ENCODE results near the gene ARID1B.
A peak's percentile ranks its signal among the peaks of the same experiment; 100 is the strongest.

The ARID1B gene

DNA sequence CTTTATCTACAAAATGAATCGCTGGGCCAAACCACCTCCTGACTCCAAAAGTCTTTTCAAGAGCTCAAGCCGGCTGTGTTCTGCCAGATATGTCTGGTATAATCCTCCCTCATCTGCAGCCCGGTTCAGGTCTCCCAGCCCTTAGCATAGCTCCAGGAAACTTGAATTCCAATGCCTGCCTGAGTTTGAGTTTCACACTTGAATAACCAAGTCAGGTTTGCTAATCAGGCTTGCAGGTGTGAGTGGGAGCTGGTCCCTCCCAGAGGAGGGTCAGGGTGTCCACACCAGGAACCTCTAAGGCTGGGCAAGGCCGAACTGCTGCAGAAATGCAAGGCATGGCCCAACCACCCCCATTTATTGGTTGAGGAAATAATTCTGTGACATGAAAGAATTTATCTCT is 449.6 kb downstream of the ARID1B start:
- no peak for DNase-seq (ENCODE audit: low spot score)

DNA sequence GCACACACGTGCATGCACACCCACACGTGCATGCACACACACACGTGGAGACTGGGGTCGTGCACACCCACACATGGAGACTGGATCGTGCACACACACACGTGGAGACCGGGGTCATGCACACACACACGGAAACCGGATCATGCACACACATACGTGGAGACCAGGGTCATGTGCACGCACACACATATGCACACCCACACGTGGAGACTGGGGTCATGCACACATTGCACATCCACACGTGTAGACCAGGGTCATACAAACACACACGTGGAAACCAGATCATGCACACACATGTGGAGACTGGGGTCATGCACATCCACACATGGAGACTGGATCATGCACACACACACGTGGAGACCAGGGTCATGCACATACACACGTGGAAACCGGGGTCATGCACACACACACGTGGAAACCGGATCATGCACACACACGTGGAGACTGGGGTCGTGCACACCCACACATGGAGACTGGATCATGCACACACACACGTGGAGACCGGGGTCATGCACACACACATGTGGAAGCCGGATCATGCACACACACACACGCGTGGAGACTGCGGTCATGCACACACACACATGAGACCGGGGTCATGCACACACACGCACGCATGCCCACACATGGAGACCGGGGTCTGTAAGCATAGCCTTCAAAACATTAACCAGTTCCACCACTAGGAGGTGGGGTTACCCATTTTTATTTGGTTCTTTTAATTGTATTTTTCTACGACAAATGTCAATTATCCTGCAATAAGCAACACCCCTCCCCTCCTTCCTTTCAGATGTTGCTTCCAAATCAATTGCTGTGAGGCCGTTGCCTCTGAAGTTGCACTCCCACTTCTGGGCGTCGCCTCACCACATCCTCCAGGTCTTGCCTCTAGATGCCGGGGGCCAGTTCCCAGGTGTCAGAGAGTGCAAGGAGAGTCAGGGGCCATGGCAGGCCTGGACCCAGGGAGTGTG is 450.3 kb downstream of the ARID1B start:
- DNase-seq (ENCODE audit: low spot score): no peak

DNA sequence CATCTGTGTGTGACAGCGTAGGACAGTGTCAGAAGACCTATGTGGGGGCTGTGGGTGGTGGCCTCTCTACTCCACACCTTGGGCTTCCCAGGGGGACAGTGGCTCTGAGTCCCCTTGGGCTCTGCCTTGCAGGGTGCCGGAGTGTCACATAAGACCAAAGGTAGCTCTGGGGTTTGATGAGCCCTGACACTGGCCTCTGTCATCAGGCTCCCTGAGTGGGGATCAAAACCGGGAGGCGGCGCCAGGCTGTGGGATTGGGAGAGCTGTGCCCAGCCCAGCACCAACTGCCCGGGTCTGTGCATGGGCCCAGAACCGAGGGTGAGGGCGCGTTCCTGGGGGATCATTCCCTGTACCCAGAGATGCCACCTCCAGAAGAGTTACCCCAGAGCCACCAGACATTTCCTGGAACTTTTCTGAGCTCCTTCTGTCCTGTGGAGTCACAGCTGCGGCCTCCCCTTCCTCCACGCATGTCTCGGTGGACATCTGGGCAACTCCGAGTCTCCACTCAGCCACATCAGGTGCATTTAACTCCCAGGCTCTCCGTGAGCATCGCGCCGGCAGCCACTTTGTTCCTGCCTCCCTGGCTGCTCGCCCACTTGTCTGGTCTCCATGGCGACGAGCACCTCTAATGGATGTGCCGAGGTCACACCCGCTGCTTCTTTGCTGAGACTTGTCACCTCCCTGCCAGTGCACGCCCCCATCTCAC is 451.4 kb downstream of the ARID1B start:
- DNase-seq (ENCODE audit: low spot score): no peak

DNA sequence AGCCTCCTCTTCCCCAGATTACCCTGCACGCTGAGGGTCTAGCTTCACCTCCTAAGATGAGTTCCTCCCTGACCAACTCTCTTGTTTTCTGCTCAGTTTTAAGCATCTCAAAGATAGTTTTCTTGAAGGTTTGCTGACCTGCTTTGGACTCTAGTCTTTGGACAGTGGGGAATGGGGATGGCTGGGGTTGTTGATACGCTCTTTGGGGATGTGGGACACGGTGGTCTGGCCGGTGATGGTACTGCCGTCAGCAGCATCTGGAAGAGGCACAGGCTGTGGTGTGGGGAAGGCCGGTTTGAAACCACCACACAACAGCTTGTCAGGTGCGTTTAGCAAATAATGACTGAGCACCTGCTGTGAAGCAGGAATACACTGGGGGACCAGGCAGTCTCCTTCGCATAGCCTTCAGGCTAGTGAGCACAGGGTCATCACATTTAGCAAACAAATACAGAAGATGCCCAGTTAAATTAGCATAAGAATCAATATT is 452.0 kb downstream of the ARID1B start:
- DNase-seq (ENCODE audit: low spot score): no peak

DNA sequence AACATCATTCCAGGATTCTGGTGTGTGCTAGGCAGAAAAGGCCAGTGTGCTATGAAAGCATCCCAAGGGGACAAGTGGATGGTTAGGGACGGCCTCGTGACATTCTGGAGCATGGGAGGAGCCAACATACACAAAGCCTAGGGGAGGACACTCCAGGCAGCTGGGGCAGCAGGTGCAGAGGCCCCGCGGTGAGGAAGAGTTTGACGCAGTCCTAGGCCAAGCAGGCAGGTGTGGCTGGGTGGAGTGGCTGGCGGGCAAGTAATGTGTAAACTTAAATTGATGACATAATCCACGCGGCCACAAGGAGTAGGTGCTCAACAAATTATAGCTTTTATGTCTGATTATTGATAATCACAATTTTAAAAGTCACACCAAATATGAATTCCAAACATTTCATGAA is 452.5 kb downstream of the ARID1B start:
- no peak for DNase-seq (ENCODE audit: low spot score)

DNA sequence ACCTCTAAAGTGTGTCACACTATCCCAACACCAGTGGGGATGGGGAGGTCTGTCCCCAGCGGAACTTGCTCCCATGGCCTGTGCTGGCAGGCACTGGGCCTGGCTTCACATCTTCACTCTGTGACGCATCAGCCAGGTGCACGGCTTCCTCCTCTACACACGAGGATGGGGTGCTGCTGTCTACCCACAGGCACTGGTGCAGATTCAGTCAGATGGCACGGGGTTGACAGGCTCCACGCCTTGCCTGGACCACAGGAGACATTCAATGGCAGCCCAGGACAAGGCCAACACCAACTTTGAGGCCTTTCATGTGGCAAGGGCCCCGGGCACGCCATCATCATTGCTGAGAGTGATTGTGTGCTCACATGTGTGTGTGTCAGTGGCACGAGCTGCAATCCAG is 453.7 kb downstream of the ARID1B start:
- DNase-seq (ENCODE audit: low spot score): no peak

DNA sequence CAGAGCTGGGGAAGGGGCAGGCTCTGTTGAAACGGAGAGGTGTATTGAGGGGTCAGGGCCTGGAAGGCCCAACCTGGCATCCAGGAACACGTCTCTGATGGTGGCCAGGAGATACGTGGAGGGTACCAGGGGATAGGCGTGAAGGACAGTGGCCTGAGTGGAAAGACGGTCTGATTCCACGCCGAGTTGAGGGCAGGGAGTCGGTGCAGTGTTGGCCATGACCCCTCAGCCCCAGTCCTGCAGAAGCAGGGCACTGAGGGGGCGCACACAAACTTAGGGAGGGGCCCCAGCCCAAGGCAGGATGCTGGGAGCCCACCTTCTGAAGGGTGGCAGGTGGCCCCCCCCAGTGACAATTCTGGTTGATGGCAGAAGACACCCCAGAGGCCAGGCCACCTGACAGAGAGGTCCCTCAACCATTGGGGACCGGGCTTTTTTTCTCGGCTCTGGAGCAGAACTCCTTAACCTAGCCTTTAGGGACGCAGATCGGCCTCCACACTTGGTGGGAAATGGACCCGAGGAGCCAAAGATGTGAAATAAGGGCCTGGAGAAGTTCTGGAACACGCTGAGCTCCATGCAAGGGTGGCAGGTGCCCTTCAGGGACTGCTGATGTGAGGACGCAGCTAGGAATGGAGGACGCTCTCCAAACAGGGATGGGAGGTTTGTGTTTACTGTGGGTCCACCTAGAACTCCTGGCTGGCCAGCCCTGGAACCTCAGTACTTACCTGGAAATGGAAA is 455.1 kb downstream of the ARID1B start:
- no peak for DNase-seq (ENCODE audit: low spot score)

DNA sequence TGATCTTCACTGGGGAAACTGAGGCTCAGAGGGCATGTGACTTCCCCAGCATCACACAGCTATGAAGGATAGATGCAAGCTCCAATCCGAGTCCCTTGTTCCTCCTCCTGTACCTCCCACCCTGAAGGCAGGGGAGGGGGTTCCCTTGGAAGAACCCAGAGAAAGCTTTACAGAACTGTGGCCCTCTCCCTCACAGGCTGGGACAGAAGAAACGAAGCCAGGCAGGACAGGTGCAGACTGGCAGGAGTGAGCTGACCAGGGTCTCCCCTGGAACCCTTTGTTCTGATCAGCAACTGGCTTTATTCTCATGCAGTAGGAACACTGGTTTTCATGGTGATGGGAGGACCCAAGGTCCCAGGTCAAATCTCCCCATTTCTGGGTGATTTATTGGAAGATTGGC is 456.0 kb downstream of the ARID1B start:
- DNase-seq (ENCODE audit: low spot score): no peak

DNA sequence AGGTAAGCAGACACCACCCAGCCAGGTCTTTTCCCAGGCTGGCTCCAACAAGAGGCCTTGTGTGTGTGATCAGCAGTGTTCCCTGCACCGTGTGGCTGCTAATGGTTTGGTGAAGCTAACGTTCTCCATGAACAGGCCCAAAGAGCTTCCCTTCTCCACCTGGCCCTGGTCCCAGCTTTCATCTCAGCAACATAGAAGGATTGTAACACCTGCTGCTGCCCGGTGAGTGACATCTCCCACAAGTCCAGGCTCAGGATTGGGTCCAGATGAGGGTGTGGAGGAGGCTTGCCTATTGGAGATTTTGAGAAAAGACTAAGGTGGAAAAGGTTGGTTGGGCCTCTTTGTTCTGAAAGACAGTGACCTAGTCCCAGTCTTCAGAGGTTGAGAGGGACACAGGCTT is 456.5 kb downstream of the ARID1B start:
- DNase-seq (ENCODE audit: low spot score): no peak

DNA sequence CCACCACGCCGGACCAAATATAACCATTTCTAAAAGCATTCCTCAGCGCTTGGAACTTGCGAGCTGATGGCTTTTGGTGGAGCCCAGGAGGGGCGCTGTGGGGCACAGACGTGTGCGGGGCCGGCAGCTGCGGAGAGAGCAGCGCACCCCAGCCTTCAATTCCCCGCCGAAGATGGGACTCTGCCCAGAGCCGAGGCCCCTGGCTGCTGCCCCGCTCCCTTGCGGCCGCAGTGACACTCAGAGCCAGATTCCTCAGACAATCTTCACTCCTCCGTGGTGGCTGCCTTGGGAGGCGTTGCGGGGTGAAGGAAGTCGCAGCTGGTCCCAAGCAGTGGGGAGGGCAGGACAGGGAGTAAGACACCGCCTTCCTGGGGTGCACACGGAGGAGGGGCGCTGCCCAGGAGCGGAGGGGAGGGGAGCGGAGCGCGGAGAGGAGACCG is 458.4 kb downstream of the ARID1B start:
- DNase-seq (ENCODE audit: low spot score): no peak

DNA sequence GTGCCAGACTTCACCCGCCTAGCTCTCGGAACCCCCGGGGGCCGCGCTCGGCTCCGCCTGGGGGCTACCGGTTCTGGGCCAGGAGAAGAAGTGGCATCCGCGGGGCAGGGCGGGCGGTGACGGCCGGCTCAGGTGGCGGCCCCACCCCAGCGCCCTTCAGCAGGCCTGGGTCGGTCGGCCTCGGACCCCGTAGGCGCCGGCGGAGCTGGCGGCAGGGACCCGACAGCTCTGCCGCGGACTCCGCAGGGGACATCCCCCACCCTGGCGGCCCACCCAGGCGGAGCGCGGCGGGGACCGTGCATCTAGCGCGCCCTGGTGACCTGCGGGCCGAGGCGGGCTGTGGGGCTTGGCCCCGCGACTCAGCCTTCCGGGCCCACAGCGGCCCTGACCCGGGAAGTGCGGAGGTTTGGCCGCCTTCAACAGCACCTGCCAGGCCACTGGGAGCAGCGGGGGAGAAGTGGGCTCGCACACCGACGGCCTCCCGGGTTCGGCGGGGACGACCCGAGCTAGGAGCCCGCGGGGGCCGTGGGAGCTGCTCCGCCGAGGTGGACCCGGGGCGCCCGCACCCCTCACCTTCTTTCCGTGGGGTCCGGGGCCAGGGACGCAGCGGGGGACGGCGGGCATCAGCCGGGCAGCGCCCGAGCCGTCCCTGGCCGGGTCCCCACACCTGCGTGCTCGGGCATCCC is 459.0 kb downstream of the ARID1B start:
- no peak for DNase-seq (ENCODE audit: low spot score)

DNA sequence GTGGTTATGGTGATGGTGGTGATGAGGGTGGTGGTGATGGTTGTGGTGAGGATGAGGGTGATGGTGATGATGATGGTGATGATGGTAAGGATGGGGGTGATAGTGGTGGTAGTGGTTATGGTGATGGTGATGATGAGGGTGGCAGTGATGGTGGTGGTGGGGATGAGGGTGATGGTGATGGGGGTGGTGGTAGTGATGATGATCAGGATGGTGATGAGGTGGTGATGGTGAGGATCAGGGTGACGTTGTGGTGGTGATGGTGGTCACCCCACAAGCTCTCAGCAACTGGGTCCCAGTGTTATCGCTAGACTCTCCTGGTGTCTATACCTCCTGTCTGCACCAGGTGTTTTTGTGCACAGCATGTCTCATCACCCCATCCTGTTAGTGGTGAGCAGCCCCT is 461.2 kb downstream of the ARID1B start:
- DNase-seq (ENCODE audit: low spot score): no peak

DNA sequence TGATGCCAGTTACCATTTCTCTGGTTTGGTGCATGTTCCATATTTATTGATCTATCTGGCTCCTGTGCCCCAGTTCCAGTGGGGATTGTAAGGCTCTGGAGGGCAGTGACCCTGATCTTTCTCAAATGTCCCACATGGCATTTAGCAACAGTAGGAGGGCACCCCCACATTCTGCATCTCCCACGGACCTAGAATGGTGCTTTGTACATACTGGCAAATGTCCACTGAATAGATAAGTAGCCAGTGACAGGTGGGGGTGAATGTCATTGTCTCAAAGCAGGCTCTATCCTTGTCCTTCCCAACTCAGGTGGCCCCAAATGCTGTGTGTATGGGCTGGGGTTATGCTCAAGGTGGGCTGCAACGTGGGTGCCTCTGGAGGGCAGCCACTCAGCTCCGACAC is 462.0 kb downstream of the ARID1B start:
- no peak for DNase-seq (ENCODE audit: low spot score)

DNA sequence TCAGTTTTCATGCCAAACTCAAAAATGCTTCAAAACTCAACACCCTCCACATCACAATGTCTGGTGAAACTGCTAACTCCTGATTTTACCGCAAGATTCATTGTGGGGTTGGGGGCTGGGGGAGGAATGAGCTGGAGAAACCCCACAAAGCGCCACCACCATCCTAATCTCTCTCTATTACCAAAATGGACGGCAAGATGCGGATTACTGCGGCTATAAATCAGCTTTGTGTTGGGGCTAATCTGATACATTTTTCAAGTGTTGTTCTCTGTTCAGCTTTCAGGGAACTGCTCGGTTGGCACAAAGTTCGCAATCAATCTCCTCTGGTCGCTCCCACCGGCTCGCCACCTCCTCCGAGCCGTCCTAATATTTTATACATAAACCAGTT is 462.5 kb downstream of the ARID1B start:
- DNase-seq (ENCODE audit: low spot score): no peak

DNA sequence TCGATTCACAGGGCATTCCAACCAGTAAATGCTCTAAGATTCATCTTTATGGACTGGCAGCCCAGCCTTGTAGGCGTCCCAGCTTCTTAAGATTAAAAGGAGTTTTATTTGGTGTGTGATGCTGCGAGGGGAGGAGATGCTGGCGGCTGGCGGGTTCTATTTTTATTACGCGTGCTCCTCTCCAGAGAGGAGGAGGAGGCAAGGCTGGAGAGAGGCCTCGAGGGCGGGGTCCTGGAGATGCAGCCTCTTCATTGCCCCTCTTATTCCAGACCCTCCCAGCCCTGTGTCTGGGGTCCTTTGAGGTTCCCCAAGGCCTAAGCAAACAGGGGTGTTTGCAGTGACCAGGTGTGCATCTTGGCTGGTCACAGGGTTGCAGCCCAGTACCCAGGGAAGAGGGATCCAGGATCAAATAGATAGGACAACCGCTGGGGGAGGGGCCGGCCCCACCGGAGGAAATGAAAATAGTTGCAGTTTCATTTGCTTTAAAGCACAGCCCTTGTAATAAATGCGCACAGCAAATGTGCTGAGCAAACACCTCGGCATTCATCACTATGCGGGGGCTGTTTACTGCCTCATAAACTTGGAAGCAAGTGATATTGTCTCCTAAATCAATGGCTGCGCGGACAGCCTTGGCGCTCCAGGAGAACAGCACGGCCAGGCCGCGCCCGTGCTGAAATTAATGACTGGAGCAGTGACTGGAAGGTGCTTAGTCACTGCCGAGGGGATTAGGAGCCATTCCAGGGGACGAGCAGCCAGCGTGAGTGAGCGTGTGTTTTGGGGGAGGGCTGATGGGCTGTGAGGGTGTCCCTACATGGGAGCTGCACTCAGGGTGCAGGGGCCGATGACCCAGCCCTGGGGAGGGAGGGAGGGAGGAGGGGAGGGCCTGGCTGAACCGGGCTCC is 463.1 kb downstream of the ARID1B start:
- peak; percentile 29 for DNase-seq (ENCODE audit: low spot score)

DNA sequence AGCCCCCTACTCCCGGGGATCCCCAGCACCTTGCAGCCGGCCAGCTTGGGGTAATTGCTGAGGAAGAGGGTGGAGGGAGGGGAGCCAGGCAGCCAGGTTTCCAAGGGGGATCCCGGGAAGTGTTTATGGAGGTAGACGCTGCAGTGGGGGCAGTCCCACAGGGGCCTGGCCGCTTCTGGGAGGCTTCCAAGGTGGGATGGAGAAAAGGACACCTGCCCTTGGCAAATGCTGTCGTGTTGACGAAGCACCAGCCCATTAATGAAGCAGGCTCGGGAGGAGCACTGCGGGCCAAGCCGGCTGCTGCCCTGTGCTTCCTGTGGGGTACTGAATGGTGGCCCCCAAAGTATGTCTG is 463.8 kb downstream of the ARID1B start:
- no peak for DNase-seq (ENCODE audit: low spot score)

DNA sequence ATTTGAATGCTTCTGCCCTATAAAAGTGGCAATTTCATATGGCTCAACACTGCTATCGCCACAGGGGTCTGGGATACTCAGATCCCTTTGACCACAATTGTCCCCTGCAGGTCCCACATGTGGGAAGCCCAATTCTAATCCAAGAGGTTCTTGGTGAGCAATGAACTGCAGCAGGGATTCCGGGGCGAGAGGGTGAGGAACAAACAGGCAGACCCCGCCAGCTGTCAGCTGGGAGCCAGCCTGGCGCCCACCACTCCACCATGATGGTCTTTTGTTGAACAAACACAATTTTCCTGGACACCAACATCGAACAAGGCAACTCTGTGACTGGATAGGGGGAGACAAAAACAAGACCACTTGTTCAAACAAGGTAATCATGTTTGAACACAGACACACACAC is 465.6 kb downstream of the ARID1B start:
- DNase-seq (ENCODE audit: low spot score): no peak

DNA sequence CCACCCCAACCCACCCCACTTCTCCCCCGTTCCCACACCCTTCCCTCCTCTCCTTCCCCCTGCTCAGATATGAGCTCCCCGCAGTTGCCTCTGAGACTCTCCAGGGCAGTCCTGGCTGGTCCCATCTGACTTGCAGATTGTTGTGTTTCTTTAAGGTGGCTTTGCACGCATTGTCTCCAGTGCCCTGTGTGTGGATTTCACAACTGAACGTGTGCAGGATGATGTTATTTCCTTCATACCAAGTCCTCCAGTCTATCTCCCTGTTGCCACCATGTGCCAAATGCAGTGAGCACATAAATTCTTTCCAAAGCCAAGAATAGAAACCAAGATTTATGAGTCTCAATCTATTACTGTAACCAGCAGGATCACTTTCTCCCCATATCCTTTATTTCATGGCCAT is 467.0 kb downstream of the ARID1B start:
- DNase-seq (ENCODE audit: low spot score): no peak

DNA sequence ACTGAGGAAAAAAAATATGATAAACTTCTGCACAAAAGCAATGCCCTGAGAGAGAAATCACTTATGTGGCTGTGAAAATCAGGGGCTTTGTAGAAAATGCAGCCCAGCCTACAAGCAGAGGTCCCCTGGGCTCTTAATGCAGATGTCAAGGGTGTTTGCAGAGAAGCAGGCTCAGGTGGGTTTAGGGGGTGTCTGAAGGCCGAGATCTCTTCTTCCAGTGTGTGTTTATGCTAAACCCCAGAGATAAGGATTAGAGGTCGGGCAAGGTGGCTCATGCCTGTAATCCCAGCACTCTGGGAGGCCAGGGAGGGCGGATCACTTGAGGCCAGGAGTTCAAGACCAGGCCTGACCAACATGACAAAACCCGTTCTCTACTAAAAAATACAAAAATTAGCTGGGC is 467.6 kb downstream of the ARID1B start:
- no peak for DNase-seq (ENCODE audit: low spot score)

DNA sequence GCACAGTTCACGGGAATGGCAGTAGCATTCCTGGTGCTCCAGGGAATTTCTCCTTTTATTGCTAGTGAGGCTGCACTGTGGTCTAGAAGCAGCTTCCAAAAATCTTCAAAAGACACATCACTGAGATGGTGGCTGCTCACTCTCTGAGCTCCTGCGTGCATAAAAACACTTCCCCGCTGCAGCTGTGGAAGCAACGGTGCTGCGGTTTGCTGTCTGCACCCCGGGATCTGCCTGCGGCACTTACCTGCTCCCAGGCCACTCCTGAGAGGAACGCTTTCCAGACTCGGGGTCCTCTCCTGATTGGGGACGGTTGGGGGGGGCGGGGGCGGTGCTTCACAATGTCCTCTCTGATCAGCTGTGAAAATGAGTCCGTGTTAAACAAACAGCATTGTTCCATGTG is 468.3 kb downstream of the ARID1B start:
- no peak for DNase-seq (ENCODE audit: low spot score)

DNA sequence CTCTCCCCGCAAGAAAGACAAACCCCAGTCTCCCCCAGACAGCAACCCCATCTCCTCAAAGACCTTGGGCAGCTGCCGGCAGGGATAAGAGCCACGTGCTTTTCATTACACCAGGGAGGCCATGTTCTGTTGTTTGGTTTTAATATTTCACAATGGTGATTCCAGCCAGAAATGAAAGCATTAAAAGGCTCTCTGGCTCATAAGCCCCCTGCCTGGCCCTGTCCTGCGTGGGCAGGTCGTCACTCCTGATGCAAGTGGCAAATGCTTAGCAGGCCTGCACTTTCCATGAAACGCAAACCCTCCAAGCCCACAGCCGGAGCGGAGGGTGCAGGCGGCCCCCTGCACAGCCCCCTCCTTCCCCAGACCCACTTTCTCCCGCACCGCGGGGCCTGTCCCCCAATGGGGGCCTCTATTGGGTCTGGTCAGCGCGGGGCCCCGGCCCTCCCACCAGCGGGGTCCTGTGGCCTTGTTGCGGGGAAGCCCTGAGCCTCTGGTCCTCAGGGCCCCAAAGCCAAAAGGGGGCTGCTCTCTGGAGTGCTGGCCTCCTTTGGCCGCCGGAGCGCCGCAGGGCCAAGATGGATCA is 469.0 kb downstream of the ARID1B start:
- DNase-seq (ENCODE audit: low spot score): no peak
